A549 (cell line): ENCODE measurements around the gene KRTAP19-1. TPM values are rescaled to one million over a fixed set of nuclear protein-coding genes. Genes with fewer than 3 reads are reported as not detected.

Experiments used
- ATAC-seq, 2 experiments: fragments of 200-7000 bp in 1 of 2; fragments of >200 bp in 1 of 2; cut with Nextera tagmentation in 1 of 2; cut with Tn5 transposase in 1 of 2; 3 replicates each; pipeline versions ENCODE4 v1.8.0 to v1.9.1; 2018 to 2020; ENCODE audit warnings: mild to moderate bottlenecking in 1 of 2, moderate library complexity in 1 of 2
- CTCF ChIA-PET: fragments of 300-600 bp; sonication (Branson Sonifier 250); formaldehyde crosslinking; extraction: SDS; loops from one replicate; lab custom pipeline; 2021; ENCODE audit warnings: antibody characterized with exemption, inconsistent platforms; lab: Yijun Ruan, JAX
- POLR2A ChIA-PET: fragments of 350-600 bp; formaldehyde crosslinking; extraction: SDS; loops from one replicate; lab custom pipeline; 2021; ENCODE audit warnings: antibody characterized with exemption, inconsistent platforms; lab: Yijun Ruan, JAX
- DNase-seq, 2 experiments: peaks; one replicate each; pipeline versions ENCODE4 v3.0.0 to v3.0.0-alpha.2; 2011 to 2016; ENCODE audit warnings: low read depth in 1 of 2, low spot score in 1 of 2
- FAIRE-seq: peaks from 2 replicates; lab custom pipeline; 2011; peaks lifted over from hg19 to GRCh38; lab: Jason Lieb, UNC
- H3K27ac ChIP-seq, 2 experiments: fragments of >200 bp; sonication (Bioruptor Twin); formaldehyde crosslinking; 3 replicates each; pipeline ENCODE4 v1.5.1; 2016 to 2017
- H3K4me1 ChIP-seq: fragments of >200 bp; sonication (Bioruptor Twin); formaldehyde crosslinking; 3 replicates; pipeline ENCODE4 v1.6.1; 2016
- H3K4me2 ChIP-seq: fragments of >200 bp; sonication (Bioruptor Twin); formaldehyde crosslinking; 3 replicates; pipeline ENCODE4 v1.6.1; 2016
- H3K4me3 ChIP-seq: fragments of >200 bp; sonication (Bioruptor Twin); formaldehyde crosslinking; 3 replicates; pipeline ENCODE4 v1.5.1; 2016
- H3K9me3 ChIP-seq: fragments of >200 bp; sonication (Bioruptor Twin); formaldehyde crosslinking; 3 replicates; pipeline ENCODE4 v1.6.1; 2016
- CBX2 ChIP-seq: fragments of 200-600 bp; sonication (generic); IDR thresholded peaks from 2 replicates; pipeline ENCODE4 v1.6.1; 2016; ENCODE audit warnings: low read depth, mild to moderate bottlenecking, borderline replicate concordance
- CEBPB ChIP-seq, 2 experiments: fragments of >200 bp in 1 of 2; sonication (Bioruptor Twin) in 1 of 2; formaldehyde crosslinking in 1 of 2; IDR thresholded peaks; 2 replicates each; pipeline ENCODE4 v1.6.1; 2012 to 2016
- CHD2 ChIP-seq: fragments of 150-350 bp; IDR thresholded peaks from 2 replicates; pipeline ENCODE4 v1.6.1; 2014; ENCODE audit warnings: low read length; ENCODE audit not compliant: partially characterized antibody
- CHD4 ChIP-seq: fragments of 200-600 bp; sonication (generic); IDR thresholded peaks from 2 replicates; pipeline ENCODE4 v1.6.1; 2016; ENCODE audit warnings: antibody characterized with exemption, mild to moderate bottlenecking, borderline replicate concordance
- EHF ChIP-seq: fragments of 250-450 bp; sonication (Bioruptor Pico); IDR thresholded peaks from 2 replicates; pipeline ENCODE4 v1.5.0; 2020; ENCODE audit warnings: mild to moderate bottlenecking
- EP300 ChIP-seq, 2 experiments: fragments of >200 bp; sonication (Bioruptor Twin); formaldehyde crosslinking; IDR thresholded peaks; 2 replicates in 1 of 2; 3 replicates in 1 of 2; pipeline ENCODE4 v1.6.1; 2016 to 2017
- ESRRA ChIP-seq: fragments of 150-350 bp; IDR thresholded peaks from 2 replicates; pipeline ENCODE4 v1.6.1; 2014; ENCODE audit warnings: mild to moderate bottlenecking, low read length, borderline replicate concordance
- FOSB ChIP-seq: fragments of 250-450 bp; sonication (Bioruptor Pico); IDR thresholded peaks from 2 replicates; pipeline ENCODE4 v1.5.0; 2020; ENCODE audit warnings: mild to moderate bottlenecking, moderate library complexity
- FOXS1 ChIP-seq: fragments of 250-450 bp; sonication (Bioruptor Pico); IDR thresholded peaks from 2 replicates; pipeline ENCODE4 v1.5.0; 2020; ENCODE audit warnings: mild to moderate bottlenecking, moderate library complexity
- HOXB5 ChIP-seq: fragments of 250-450 bp; sonication (Bioruptor Pico); IDR thresholded peaks from 2 replicates; pipeline ENCODE4 v1.5.0; 2020; ENCODE audit warnings: mild to moderate bottlenecking, moderate library complexity
- JUNB ChIP-seq: fragments of >200 bp; sonication (Bioruptor Twin); formaldehyde crosslinking; IDR thresholded peaks from 2 replicates; pipeline ENCODE4 v1.6.1; 2016
- KDM1A ChIP-seq: fragments of 200-600 bp; sonication (generic); IDR thresholded peaks from 2 replicates; pipeline ENCODE4 v1.6.1; 2016; ENCODE audit warnings: low read depth, mild to moderate bottlenecking
- MAFK ChIP-seq: fragments of 450-650 bp; IDR thresholded peaks from 2 replicates; pipeline ENCODE4 v1.6.1; 2014; ENCODE audit not compliant: partially characterized antibody
- NR3C1 ChIP-seq: fragments of >200 bp; sonication (Bioruptor Twin); formaldehyde crosslinking; IDR thresholded peaks from 3 replicates; pipeline ENCODE4 v1.6.1; 2017
- RFX5 ChIP-seq: fragments of 450-650 bp; IDR thresholded peaks from 2 replicates; pipeline ENCODE4 v1.7.1; 2014; ENCODE audit warnings: antibody characterized with exemption, mild to moderate bottlenecking, moderate library complexity
- ZNF302 ChIP-seq: fragments of 250-450 bp; sonication (Bioruptor Pico); IDR thresholded peaks from 2 replicates; pipeline ENCODE4 v1.9.0; 2021; ENCODE audit warnings: inconsistent platforms, mild to moderate bottlenecking, moderate library complexity
- WGBS: methylation state at CpG from one replicate; pipeline ENCODE4 v1.1.6; 2017; ENCODE audit errors: missing lambda C conversion rate; 5-methylcytosine and 5-hydroxymethylcytosine counted together
- polyA plus RNA-seq, 4 experiments: library from polyadenylated mRNA; depleted of rRNA in 3 of 4; stranded (reverse); fragments of >200 nt; fragmentation: RNase III in 1 of 4; extraction: RNeasy Plus Mini Kit Qiagen cat#74134 plus additional on column Dnase treatment in 1 of 4; gene quantifications; 2 replicates in 3 of 4; 3 replicates in 1 of 4; pipeline ENCODE4 v1.2.3, GENCODE V29; 2011 to 2017
- TF ChIP-seq, protein P1 (sequence below): IDR thresholded peaks from 2 replicates; pipeline ENCODE4 v1.6.1; 2012; ENCODE audit warnings: low read depth, borderline replicate concordance
- TF ChIP-seq, protein P2 (sequence below): fragments of 200-600 bp; sonication (generic); IDR thresholded peaks from 2 replicates; pipeline ENCODE4 v1.6.1; 2016; ENCODE audit warnings: antibody characterized with exemption, mild to moderate bottlenecking, moderate library complexity
- TF ChIP-seq, protein P3 (sequence below): IDR thresholded peaks from 2 replicates; pipeline ENCODE4 v1.6.1; 2012
- TF ChIP-seq, protein P4 (sequence below): fragments of >200 bp; sonication (Bioruptor Twin); formaldehyde crosslinking; IDR thresholded peaks from 3 replicates; pipeline ENCODE4 v1.5.1; 2016

The KRTAP19-1 gene
- polyA plus RNA-seq, 2 of the 4 experiments (the other 2 are of a cell fraction) = not detected

DNA sequence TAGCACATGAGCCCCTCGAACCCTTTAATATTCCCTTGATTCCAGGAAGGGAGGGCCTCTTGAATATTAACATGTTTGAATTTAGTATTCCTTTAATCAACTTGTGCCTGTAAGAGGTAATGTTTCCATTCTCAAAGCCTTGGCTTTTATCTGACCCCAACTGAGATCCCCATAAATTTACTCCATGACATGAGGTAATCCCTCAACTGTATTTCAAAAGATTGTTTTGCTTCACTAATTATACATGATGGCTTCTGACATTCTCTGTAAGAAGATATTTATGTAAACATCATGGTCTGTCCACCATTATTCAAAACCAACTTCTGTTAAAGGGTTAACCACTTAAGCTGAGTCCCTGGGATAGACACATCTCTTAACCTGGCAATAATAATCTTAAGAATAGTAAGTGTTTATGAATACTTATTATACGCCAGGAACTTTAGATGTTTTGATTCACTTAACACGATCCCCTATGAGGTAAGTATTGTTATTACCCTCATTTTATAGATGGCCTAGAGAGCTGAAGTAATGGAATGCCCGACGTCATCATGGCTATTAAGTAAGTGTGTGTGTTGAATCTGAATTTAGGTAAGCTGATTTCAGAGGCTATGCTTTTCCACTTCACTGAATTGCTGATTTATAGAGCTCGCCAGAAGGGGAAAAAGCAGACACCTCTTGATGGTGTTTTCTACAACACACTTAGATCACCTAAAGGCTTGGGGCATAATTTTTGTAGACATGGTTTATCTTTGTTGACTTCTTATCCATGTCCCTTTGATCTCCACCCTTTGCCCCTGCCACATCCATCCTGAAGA, 11.1 kb downstream of the KRTAP19-1 start:
- DNase-seq (no peak), ATAC-seq (no peak), FAIRE-seq (no peak)
- H3K9me3 ChIP-seq = no peaks in the 10 kb centered on the region
- no peak overlapping the region for H3K4me2 ChIP-seq
- CTCF ChIA-PET = no interaction called here
- WGBS = 0% methylated on average over 6 of the region's 6 CpGs
- no peak overlapping the region for H3K4me3 ChIP-seq
- POLR2A ChIA-PET = no interaction called here
- TF ChIP-seq NR3C1 = no peak
- TF ChIP-seq, protein P1, sequence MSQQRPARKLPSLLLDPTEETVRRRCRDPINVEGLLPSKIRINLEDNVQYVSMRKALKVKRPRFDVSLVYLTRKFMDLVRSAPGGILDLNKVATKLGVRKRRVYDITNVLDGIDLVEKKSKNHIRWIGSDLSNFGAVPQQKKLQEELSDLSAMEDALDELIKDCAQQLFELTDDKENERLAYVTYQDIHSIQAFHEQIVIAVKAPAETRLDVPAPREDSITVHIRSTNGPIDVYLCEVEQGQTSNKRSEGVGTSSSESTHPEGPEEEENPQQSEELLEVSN = no peak
- no peak for TF ChIP-seq ZNF302 (CRISPR knock-in tag)
- no peak for TF ChIP-seq MAFK
- no peak for TF ChIP-seq EHF
- no peak for TF ChIP-seq RFX5
- no peak for TF ChIP-seq CHD2
- TF ChIP-seq, protein P2, sequence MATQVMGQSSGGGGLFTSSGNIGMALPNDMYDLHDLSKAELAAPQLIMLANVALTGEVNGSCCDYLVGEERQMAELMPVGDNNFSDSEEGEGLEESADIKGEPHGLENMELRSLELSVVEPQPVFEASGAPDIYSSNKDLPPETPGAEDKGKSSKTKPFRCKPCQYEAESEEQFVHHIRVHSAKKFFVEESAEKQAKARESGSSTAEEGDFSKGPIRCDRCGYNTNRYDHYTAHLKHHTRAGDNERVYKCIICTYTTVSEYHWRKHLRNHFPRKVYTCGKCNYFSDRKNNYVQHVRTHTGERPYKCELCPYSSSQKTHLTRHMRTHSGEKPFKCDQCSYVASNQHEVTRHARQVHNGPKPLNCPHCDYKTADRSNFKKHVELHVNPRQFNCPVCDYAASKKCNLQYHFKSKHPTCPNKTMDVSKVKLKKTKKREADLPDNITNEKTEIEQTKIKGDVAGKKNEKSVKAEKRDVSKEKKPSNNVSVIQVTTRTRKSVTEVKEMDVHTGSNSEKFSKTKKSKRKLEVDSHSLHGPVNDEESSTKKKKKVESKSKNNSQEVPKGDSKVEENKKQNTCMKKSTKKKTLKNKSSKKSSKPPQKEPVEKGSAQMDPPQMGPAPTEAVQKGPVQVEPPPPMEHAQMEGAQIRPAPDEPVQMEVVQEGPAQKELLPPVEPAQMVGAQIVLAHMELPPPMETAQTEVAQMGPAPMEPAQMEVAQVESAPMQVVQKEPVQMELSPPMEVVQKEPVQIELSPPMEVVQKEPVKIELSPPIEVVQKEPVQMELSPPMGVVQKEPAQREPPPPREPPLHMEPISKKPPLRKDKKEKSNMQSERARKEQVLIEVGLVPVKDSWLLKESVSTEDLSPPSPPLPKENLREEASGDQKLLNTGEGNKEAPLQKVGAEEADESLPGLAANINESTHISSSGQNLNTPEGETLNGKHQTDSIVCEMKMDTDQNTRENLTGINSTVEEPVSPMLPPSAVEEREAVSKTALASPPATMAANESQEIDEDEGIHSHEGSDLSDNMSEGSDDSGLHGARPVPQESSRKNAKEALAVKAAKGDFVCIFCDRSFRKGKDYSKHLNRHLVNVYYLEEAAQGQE = no peak
- no peak for TF ChIP-seq HOXB5 (CRISPR knock-in tag)
- TF ChIP-seq EP300 (IDR thresholded peaks at IDR 0.05) = no peak
- no peak for TF ChIP-seq JUNB
- no peak for TF ChIP-seq CHD4
- TF ChIP-seq, protein P3, sequence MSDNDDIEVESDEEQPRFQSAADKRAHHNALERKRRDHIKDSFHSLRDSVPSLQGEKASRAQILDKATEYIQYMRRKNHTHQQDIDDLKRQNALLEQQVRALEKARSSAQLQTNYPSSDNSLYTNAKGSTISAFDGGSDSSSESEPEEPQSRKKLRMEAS = no peak
- TF ChIP-seq FOXS1 (CRISPR knock-in tag) = no peak
- TF ChIP-seq CBX2 = no peak
- no peak for TF ChIP-seq CEBPB (IDR thresholded peaks at IDR 0.05)
- TF ChIP-seq, protein P4, sequence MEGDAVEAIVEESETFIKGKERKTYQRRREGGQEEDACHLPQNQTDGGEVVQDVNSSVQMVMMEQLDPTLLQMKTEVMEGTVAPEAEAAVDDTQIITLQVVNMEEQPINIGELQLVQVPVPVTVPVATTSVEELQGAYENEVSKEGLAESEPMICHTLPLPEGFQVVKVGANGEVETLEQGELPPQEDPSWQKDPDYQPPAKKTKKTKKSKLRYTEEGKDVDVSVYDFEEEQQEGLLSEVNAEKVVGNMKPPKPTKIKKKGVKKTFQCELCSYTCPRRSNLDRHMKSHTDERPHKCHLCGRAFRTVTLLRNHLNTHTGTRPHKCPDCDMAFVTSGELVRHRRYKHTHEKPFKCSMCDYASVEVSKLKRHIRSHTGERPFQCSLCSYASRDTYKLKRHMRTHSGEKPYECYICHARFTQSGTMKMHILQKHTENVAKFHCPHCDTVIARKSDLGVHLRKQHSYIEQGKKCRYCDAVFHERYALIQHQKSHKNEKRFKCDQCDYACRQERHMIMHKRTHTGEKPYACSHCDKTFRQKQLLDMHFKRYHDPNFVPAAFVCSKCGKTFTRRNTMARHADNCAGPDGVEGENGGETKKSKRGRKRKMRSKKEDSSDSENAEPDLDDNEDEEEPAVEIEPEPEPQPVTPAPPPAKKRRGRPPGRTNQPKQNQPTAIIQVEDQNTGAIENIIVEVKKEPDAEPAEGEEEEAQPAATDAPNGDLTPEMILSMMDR = no peak
- TF ChIP-seq FOSB (CRISPR knock-in tag) = no peak
- H3K4me1 ChIP-seq = no peaks in the 10 kb centered on the region
- no peak overlapping the region for H3K27ac ChIP-seq

DNA sequence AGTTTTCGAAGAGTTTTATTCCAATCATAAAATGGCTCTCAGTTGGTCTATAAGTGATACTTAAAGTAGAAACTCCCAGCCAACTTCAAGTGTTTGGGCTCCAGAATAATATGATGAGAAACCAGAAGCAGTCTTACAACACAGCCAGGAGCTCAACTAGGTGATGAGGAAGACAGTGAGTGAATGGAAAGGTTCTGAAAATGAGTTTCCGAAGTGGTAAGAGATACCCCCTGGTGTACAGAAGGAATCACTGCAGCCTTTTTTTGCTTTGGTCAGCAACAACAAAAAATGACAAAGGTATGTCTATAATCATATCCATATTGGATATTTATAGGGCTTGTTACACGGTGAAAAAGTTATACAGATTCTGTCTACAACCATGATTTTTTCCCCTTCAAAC, 16.5 kb downstream of the KRTAP19-1 start:
- POLR2A ChIA-PET = no interaction called here
- ATAC-seq (no peak), DNase-seq (peak in 1 of 2 experiments; percentile 1)

More for the DNA sequence above, 16.5 kb downstream of the KRTAP19-1 start:
- Histone ChIP-seq H3K9me3 (no peaks in the 10 kb centered on the region), H3K4me1 (no peaks in the 10 kb centered on the region), H3K4me2 (no peak overlapping the region), H3K27ac (no peak overlapping the region), H3K4me3 (no peak overlapping the region)
- no peak for TF ChIP-seq NR3C1
- no peak for TF ChIP-seq ESRRA
- TF ChIP-seq KDM1A = no peak
- peak; percentile 77 for TF ChIP-seq MAFK
- WGBS = 6% methylated on average over 3 of the region's 3 CpGs
- no peak for FAIRE-seq
- CTCF ChIA-PET = interaction anchor here (1.5 kb wide), 1 partner anchor 16 kb away, joined by 3 read pairs; the partner anchor contains the start of gene KRTAP19-1
